GM12878 (cell line): ENCODE measurements around the gene SEMA5A.

Experiments
- ATF3 ChIP-seq: IDR thresholded peaks from 2 replicates; pipeline ENCODE4 v1.6.1; 2011; ENCODE audit warnings: low read depth, mild to moderate bottlenecking, low read length, moderate library complexity, borderline replicate concordance; ENCODE audit errors: extremely low read depth
- CREM ChIP-seq: IDR thresholded peaks from 2 replicates; pipeline ENCODE4 v1.6.1; 2014; ENCODE audit warnings: antibody characterized with exemption, low read depth
- CTCF ChIP-seq, 3 experiments: IDR thresholded peaks in 2 of 3; conservative IDR thresholded peaks in 1 of 3; 2 replicates each; pipeline ENCODE4 v1.5.1; 2011; ENCODE audit warnings: low read depth in 3 of 3, low read length in 3 of 3, mild to moderate bottlenecking in 3 of 3, control low read depth in 2 of 3, moderate library complexity in 2 of 3, inconsistent platforms in 1 of 3, mixed read lengths in 1 of 3; ENCODE audit not compliant: control insufficient read depth in 2 of 3, insufficient read depth in 1 of 3; ENCODE audit errors: extremely low read depth in 1 of 3
- HCFC1 ChIP-seq: fragments of 150-350 bp; IDR thresholded peaks from 2 replicates; pipeline ENCODE4 v1.6.1; 2014; ENCODE audit warnings: low read length
- MYC ChIP-seq: IDR thresholded peaks from 2 replicates; pipeline ENCODE4 v1.6.1; 2011; ENCODE audit warnings: mild to moderate bottlenecking, low read length, moderate library complexity, inconsistent platforms; ENCODE audit not compliant: insufficient read depth, insufficient replicate concordance, insufficient read length, severe bottlenecking
- SUZ12 ChIP-seq: fragments of 200-600 bp; sonication (generic); IDR thresholded peaks from one replicate; pipeline ENCODE4 v1.6.1; 2018; ENCODE audit warnings: antibody characterized with exemption, mild to moderate bottlenecking; ENCODE audit not compliant: unreplicated experiment
- ZNF207 ChIP-seq: fragments of 450-650 bp; IDR thresholded peaks from 2 replicates; pipeline ENCODE4 v1.6.1; 2014; ENCODE audit warnings: antibody characterized with exemption, mild to moderate bottlenecking, borderline replicate concordance

GRCh38 chr5:9456435-9457042 lies 89.3 kb downstream of the SEMA5A start:
- TF ChIP-seq CREM (no peak), ATF3 (no peak), ZNF207 (no peak), SUZ12 (no peak), MYC (no peak), HCFC1 (no peak), CTCF (IDR thresholded peaks at IDR 0.05 in 2 of 3, conservative IDR thresholded peaks at IDR 0.05 in 1 of 3; ENCODE audit: control insufficient read depth in 2 of 3, extremely low read depth in 1 of 3, insufficient read depth in 1 of 3, low read depth in 3 of 3, low read length in 3 of 3) (no peak)
